GM21390 (cell line): ENCODE measurements around the gene DBF4.

Source experiments
- ATAC-seq: cut with Tn5 transposase; IDR thresholded peaks from one replicate; pipeline ENCODE4 v1.9.1; 2021; ENCODE audit not compliant: unreplicated experiment

DBF4 gene

GRCh38 chr7:87948371-87948770 is 72.1 kb downstream of the DBF4 start:
- no peak for ATAC-seq
